ENCODE measurements around the gene GAGE13.
"Not testable (repeated sequence)": the region's sequence is repeated elsewhere in the genome, so short reads cannot be mapped to it uniquely, and the experiment has no call there.

The GAGE13 gene

DNA sequence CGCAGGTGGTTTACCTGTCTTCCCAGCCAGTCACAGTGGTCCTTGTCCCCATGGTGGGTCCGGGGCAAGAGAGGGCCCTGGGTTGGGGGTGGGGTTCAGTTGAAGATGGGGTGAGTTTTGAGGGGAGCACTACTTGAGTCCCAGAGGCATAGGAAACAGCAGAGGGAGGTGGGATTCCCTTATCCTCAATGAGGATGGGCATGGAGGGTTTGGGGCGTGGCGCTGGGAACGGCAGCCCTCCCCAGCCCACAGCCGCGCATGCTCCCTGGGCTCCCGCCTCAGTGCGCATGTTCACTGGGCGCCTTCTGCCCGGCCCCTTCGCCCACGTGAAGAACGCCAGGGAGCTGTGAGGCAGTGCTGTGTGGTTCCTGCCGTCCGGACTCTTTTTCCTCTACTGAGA is at the start of gene GAGE13:
Gene GAGE13, plus strand, starts transcription at position 301 of the 400 bp plus-strand sequence. CDS start 1,156 bp downstream, outside the sequence.
- H3K27ac ChIP-seq; in situ Hi-C loops (cut with HindIII; ENCODE audit: low pct_ligation_motif_present, low sequenced_read_pairs): not testable (repeated sequence)

DNA sequence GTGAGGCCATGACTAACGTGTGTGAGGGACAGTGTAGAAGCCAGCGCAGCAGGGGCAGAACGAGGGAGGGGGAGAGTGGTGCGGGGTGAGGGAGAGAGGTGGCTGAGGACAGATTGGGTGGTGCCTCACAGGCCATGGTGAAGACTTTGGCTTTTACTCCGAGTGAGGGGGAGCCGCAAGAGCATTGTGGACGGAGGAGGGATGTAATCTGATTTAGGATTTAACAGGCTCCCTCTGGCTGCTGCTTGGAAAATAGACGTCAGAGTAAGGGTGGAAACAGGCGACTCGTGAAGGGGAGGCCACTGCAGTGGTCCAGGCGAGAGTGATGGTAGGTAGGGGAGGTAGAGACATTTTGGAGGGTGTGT is 48.8 kb upstream of the GAGE13 start:
- Histone ChIP-seq H3K36me3 (replicated peaks) (no peaks in the 10 kb centered on the region), H3K27me3 (replicated peaks) (no peaks in the 10 kb centered on the region), H3K4me3 (ENCODE audit: low read depth, low read length) (no peak overlapping the region), H3K27ac (no peak overlapping the region)
- peak; percentile 53 for TF ChIP-seq CTCF (IDR thresholded peaks at IDR 0.05; ENCODE audit: low read depth, low read length, missing control alignments)
- DNase-seq = peak; percentile 4
- in situ Hi-C loops (cut with HindIII; ENCODE audit: low pct_ligation_motif_present, low sequenced_read_pairs) = no loop called here

More for the DNA sequence above, at the start of gene GAGE13:
- not testable (repeated sequence) for DNase-seq; H3K36me3 ChIP-seq (replicated peaks); H3K4me3 ChIP-seq (ENCODE audit: low read depth, low read length); H3K27me3 ChIP-seq (replicated peaks)

GRCh38 chrX:49284212-49284611 is 47.2 kb upstream of the GAGE13 start:
- no peaks in the 10 kb centered on the region for H3K36me3 ChIP-seq (replicated peaks)
- TF ChIP-seq CTCF (IDR thresholded peaks at IDR 0.05; ENCODE audit: low read depth, low read length, missing control alignments) = no peak
- in situ Hi-C loops (cut with HindIII; ENCODE audit: low pct_ligation_motif_present, low sequenced_read_pairs) = no loop called here
- DNase-seq = no peak
- no peak overlapping the region for H3K4me3 ChIP-seq (ENCODE audit: low read depth, low read length)
- H3K27ac ChIP-seq = no peak overlapping the region
- no peaks in the 10 kb centered on the region for H3K27me3 ChIP-seq (replicated peaks)

DNA sequence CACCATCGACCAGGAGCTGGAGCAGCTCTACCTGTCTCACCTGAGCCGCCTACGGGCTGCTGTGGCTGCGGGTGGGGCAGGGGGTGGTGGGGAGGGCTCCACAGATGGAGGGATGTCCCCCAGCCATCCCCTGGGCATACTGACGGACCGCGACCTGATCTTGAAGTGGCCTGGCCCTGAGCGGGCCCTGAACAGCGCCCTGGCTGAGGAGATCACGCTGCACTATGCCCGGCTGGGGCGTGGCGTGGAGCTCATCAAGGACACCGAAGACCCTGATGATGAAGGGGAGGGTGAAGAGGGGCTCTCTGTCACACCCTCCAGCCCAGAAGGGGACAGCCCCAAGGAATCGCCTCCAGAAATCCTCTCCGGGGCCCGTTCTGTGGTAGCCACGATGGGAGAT is 45.2 kb upstream of the GAGE13 start:
- Histone ChIP-seq H3K27me3 (replicated peaks) (no peaks in the 10 kb centered on the region), H3K4me3 (ENCODE audit: low read depth, low read length) (no peak overlapping the region), H3K27ac (no peak overlapping the region), H3K36me3 (replicated peaks) (no peaks in the 10 kb centered on the region)
- TF ChIP-seq CTCF (IDR thresholded peaks at IDR 0.05; ENCODE audit: low read depth, low read length, missing control alignments) = no peak
- DNase-seq = no peak
- in situ Hi-C loops (cut with HindIII; ENCODE audit: low pct_ligation_motif_present, low sequenced_read_pairs) = no loop called here

- no peaks in the 10 kb centered on the region for H3K36me3 ChIP-seq (replicated peaks)
- in situ Hi-C loops (cut with HindIII; ENCODE audit: low pct_ligation_motif_present, low sequenced_read_pairs) = no loop called here
Observed at GRCh38 chrX:49286581-49286980, 44.8 kb upstream of the GAGE13 start.

DNA sequence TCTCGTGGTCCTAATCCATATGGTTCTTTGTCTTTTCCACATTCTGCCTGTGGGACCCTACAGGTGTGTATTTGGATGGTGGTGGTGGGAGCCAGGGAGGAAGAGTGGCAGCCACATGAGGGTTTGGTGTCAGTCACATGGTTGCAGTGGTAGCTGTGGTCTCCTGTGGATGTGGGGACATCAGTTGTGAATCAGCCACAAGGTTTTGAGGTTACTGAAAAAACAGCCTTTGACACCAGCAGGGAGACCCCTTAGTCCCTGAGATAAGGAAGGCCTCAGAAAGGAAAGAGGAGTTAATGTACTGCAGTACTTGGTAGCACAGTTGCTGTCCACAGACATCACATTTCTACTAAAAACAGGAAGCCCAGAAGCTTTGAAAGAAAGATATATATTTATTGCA is 43.7 kb upstream of the GAGE13 start:
- H3K27ac ChIP-seq = no peak overlapping the region
- H3K36me3 ChIP-seq (replicated peaks) = no peaks in the 10 kb centered on the region
- in situ Hi-C loops (cut with HindIII; ENCODE audit: low pct_ligation_motif_present, low sequenced_read_pairs) = no loop called here
- no peak for DNase-seq
- TF ChIP-seq CTCF (IDR thresholded peaks at IDR 0.05; ENCODE audit: low read depth, low read length, missing control alignments) = no peak
- no peaks in the 10 kb centered on the region for H3K27me3 ChIP-seq (replicated peaks)
- no peak overlapping the region for H3K4me3 ChIP-seq (ENCODE audit: low read depth, low read length)

More at GRCh38 chrX:49286581-49286980, 44.8 kb upstream of the GAGE13 start:
- Histone ChIP-seq H3K27ac (no peak overlapping the region), H3K27me3 (replicated peaks) (no peaks in the 10 kb centered on the region), H3K4me3 (ENCODE audit: low read depth, low read length) (no peak overlapping the region)
- no peak for TF ChIP-seq CTCF (IDR thresholded peaks at IDR 0.05; ENCODE audit: low read depth, low read length, missing control alignments)
- DNase-seq = no peak

Measured in brain microvascular endothelial cell (primary cell).